Measurements from ENCODE around the gene ZNF716. TPM values are rescaled to one million over a fixed set of nuclear protein-coding genes. Genes with fewer than 3 reads are reported as not detected.

Gene ZNF716
- total RNA-seq, 4 donors from 2014 or later, result not detected

- no peak for TF ChIP-seq POLR2AphosphoS5 (IDR thresholded peaks at IDR 0.05)
- TF ChIP-seq POLR2A (IDR thresholded peaks at IDR 0.05; ENCODE audit: low read depth), result no peak
- TF ChIP-seq CTCF (IDR thresholded peaks at IDR 0.05), result no peak
- TF ChIP-seq EP300 (IDR thresholded peaks at IDR 0.05), result no peak
- intact Hi-C loops (cut with DNase I), result no loop called here
- WGBS, result 48% methylated on average over 12 of the region's 24 CpGs
- Histone ChIP-seq H3K9me3 (peaks cover 0 to 17% (median 5%) of the 10 kb centered on the region in 4 donors), H3K27ac (replicated peaks in 1 of 4) (peak overlapping the region in 1 of 4 donors; percentile 76), H3K27me3 (peaks cover 0 to 17% (median 0%) of the 10 kb centered on the region in 4 donors), H3K36me3 (no peaks in the 10 kb centered on the region), H3K4me3 (peak overlapping the region in 3 of 4 donors; percentile 41 to 46 (median 43)), H3K4me1 (no peaks in the 10 kb centered on the region)
- no peak for DNase-seq (ENCODE audit: extremely low spot score)
These were observed 45.0 kb upstream of the ZNF716 start for GRCh38 chr7:57404967-57405421.

GRCh38 chr7:57407125-57407524 is 42.9 kb upstream of the ZNF716 start:
- no peak for TF ChIP-seq CTCF (IDR thresholded peaks at IDR 0.05)
- no peak for TF ChIP-seq POLR2AphosphoS5 (IDR thresholded peaks at IDR 0.05)
- no peak for TF ChIP-seq POLR2A (IDR thresholded peaks at IDR 0.05; ENCODE audit: low read depth)
- TF ChIP-seq EP300 (IDR thresholded peaks at IDR 0.05), result no peak
- H3K9me3 ChIP-seq, result peaks cover 0 to 17% (median 5%) of the 10 kb centered on the region in 4 donors
- no peaks in the 10 kb centered on the region for H3K4me1 ChIP-seq
- DNase-seq (ENCODE audit: extremely low spot score), result peak; percentile 84
- intact Hi-C loops (cut with DNase I), result no loop called here
- peaks cover 0 to 17% (median 0%) of the 10 kb centered on the region in 4 donors for H3K27me3 ChIP-seq
- H3K27ac ChIP-seq (replicated peaks in 1 of 4), result no peak overlapping the region
- 55% methylated on average over 7 of the region's 7 CpGs for WGBS
- H3K36me3 ChIP-seq, result no peaks in the 10 kb centered on the region
- no peak overlapping the region for H3K4me3 ChIP-seq

- whole genome bisulfite sequencing, result 68% methylated on average over 6 of the region's 6 CpGs
- TF ChIP-seq POLR2A (IDR thresholded peaks at IDR 0.05; ENCODE audit: low read depth) (no peak), CTCF (IDR thresholded peaks at IDR 0.05) (no peak), POLR2AphosphoS5 (IDR thresholded peaks at IDR 0.05) (no peak), EP300 (IDR thresholded peaks at IDR 0.05) (no peak)
- Histone ChIP-seq H3K27ac (replicated peaks in 1 of 4) (no peak overlapping the region), H3K36me3 (no peaks in the 10 kb centered on the region), H3K4me1 (no peaks in the 10 kb centered on the region), H3K9me3 (peaks cover 0 to 6% (median 0%) of the 10 kb centered on the region in 4 donors), H3K27me3 (no peaks in the 10 kb centered on the region), H3K4me3 (no peak overlapping the region)
- DNase-seq (ENCODE audit: extremely low spot score), result peak; percentile 60
- intact Hi-C loops (cut with DNase I), result no loop called here
These were observed 37.8 kb upstream of the ZNF716 start for GRCh38 chr7:57412168-57412567.

GRCh38 chr7:57412618-57413017 is 37.4 kb upstream of the ZNF716 start:
- DNase-seq (ENCODE audit: extremely low spot score), result peak; percentile 78
- 40% methylated on average over 1 of the region's 3 CpGs for WGBS
- intact Hi-C loops (cut with DNase I), result no loop called here
- TF ChIP-seq EP300 (IDR thresholded peaks at IDR 0.05), result no peak
- no peak for TF ChIP-seq CTCF (IDR thresholded peaks at IDR 0.05)
- TF ChIP-seq POLR2AphosphoS5 (IDR thresholded peaks at IDR 0.05), result no peak
- no peak for TF ChIP-seq POLR2A (IDR thresholded peaks at IDR 0.05; ENCODE audit: low read depth)
- H3K36me3 ChIP-seq, result no peaks in the 10 kb centered on the region
- H3K4me1 ChIP-seq, result no peaks in the 10 kb centered on the region
- no peak overlapping the region for H3K4me3 ChIP-seq
- peaks cover 0 to 6% (median 0%) of the 10 kb centered on the region in 4 donors for H3K9me3 ChIP-seq
- H3K27ac ChIP-seq (replicated peaks in 1 of 4), result no peak overlapping the region
- H3K27me3 ChIP-seq, result no peaks in the 10 kb centered on the region
